SJSA1 (cell line): ENCODE measurements around the gene LMTK2. TPM values are rescaled to one million over a fixed set of nuclear protein-coding genes. Genes with fewer than 3 reads are reported as not detected.

Experiments
- DNase-seq, 2 experiments: peaks; one replicate each; pipeline ENCODE4 v3.0.0-alpha.2; 2015 to 2020; ENCODE audit warnings: low spot score in 2 of 2, low read depth in 1 of 2
- H3K27ac ChIP-seq: fragments of 250-450 bp; sonication (Bioruptor Pico); 2 replicates; pipeline ENCODE4 v1.5.1; 2020; ENCODE audit warnings: mild to moderate bottlenecking, moderate library complexity
- H3K27me3 ChIP-seq: fragments of 250-450 bp; sonication (Bioruptor Pico); replicated peaks from 2 replicates; pipeline ENCODE4 v1.5.1; 2020; ENCODE audit warnings: mild to moderate bottlenecking, moderate library complexity
- H3K36me3 ChIP-seq: fragments of 250-450 bp; sonication (Bioruptor Pico); 2 replicates; pipeline ENCODE4 v1.5.1; 2020; ENCODE audit warnings: mild to moderate bottlenecking
- H3K4me1 ChIP-seq: fragments of 250-450 bp; sonication (Bioruptor Pico); replicated peaks from 2 replicates; pipeline ENCODE4 v1.6.1; 2021; ENCODE audit warnings: mild to moderate bottlenecking
- H3K4me3 ChIP-seq: fragments of 250-450 bp; sonication (Bioruptor Pico); 2 replicates; pipeline ENCODE4 v1.5.1; 2020; ENCODE audit warnings: mild to moderate bottlenecking
- H3K9me3 ChIP-seq: fragments of 250-450 bp; sonication (Bioruptor Pico); replicated peaks from 2 replicates; pipeline ENCODE4 v1.5.1; 2020; ENCODE audit warnings: mild to moderate bottlenecking
- total RNA-seq: library from RNA; depleted of rRNA; stranded (reverse); fragments of >200 nt; shearing (Covaris generic); gene quantifications from 2 replicates; pipeline ENCODE4 v1.2.3, GENCODE V29; 2014

Gene LMTK2
- total RNA-seq, 1 experiment from 2014 or later: 8.8 TPM

- DNase-seq: no peak
- H3K4me3 ChIP-seq: no peak overlapping the region
- no peaks in the 10 kb centered on the region for H3K27me3 ChIP-seq
- no peaks in the 10 kb centered on the region for H3K36me3 ChIP-seq
- no peaks in the 10 kb centered on the region for H3K9me3 ChIP-seq
- no peak overlapping the region for H3K27ac ChIP-seq
- no peaks in the 10 kb centered on the region for H3K4me1 ChIP-seq
Measured at GRCh38 chr7:98178762-98179490, 72.3 kb downstream of the LMTK2 start.

GRCh38 chr7:98180751-98181150 lies 74.1 kb downstream of the LMTK2 start:
- DNase-seq: no peak
- Histone ChIP-seq H3K4me3 (no peak overlapping the region), H3K27ac (no peak overlapping the region), H3K9me3 (no peaks in the 10 kb centered on the region), H3K27me3 (no peaks in the 10 kb centered on the region), H3K36me3 (no peaks in the 10 kb centered on the region), H3K4me1 (no peaks in the 10 kb centered on the region)

- no peaks in the 10 kb centered on the region for H3K36me3 ChIP-seq
- no peaks in the 10 kb centered on the region for H3K4me1 ChIP-seq
- no peak overlapping the region for H3K27ac ChIP-seq
- no peak overlapping the region for H3K4me3 ChIP-seq
- no peak for DNase-seq
- H3K9me3 ChIP-seq: no peaks in the 10 kb centered on the region
- H3K27me3 ChIP-seq: no peaks in the 10 kb centered on the region
Measured at GRCh38 chr7:98185101-98185500, 78.4 kb downstream of the LMTK2 start.

GRCh38 chr7:98186452-98187137 lies 79.9 kb downstream of the LMTK2 start:
- no peaks in the 10 kb centered on the region for H3K36me3 ChIP-seq
- H3K27ac ChIP-seq: no peak overlapping the region
- no peak for DNase-seq
- no peak overlapping the region for H3K4me3 ChIP-seq
- H3K27me3 ChIP-seq: no peaks in the 10 kb centered on the region
- no peaks in the 10 kb centered on the region for H3K9me3 ChIP-seq
- no peaks in the 10 kb centered on the region for H3K4me1 ChIP-seq

GRCh38 chr7:98187138-98187502 lies 80.5 kb downstream of the LMTK2 start:
- no peaks in the 10 kb centered on the region for H3K4me1 ChIP-seq
- H3K4me3 ChIP-seq: no peak overlapping the region
- no peaks in the 10 kb centered on the region for H3K27me3 ChIP-seq
- peaks cover 2% of the 10 kb centered on the region; the same call in 1 of the 2 replicates for H3K36me3 ChIP-seq
- H3K27ac ChIP-seq: no peak overlapping the region
- H3K9me3 ChIP-seq: no peaks in the 10 kb centered on the region
- DNase-seq: no peak

GRCh38 chr7:98189559-98189958 lies 82.9 kb downstream of the LMTK2 start:
- Histone ChIP-seq H3K4me3 (no peak overlapping the region), H3K36me3 (peaks cover 14% of the 10 kb centered on the region), H3K27me3 (no peaks in the 10 kb centered on the region), H3K4me1 (no peaks in the 10 kb centered on the region), H3K9me3 (no peaks in the 10 kb centered on the region), H3K27ac (no peak overlapping the region)
- DNase-seq: no peak

GRCh38 chr7:98191668-98192431 lies 85.2 kb downstream of the LMTK2 start:
- H3K9me3 ChIP-seq: no peaks in the 10 kb centered on the region
- no peak for DNase-seq
- H3K27ac ChIP-seq: no peak overlapping the region
- peaks cover 20% of the 10 kb centered on the region for H3K36me3 ChIP-seq
- H3K4me1 ChIP-seq: no peaks in the 10 kb centered on the region
- no peak overlapping the region for H3K4me3 ChIP-seq
- H3K27me3 ChIP-seq: no peaks in the 10 kb centered on the region

GRCh38 chr7:98192781-98193457 lies 86.3 kb downstream of the LMTK2 start:
- DNase-seq: no peak
- H3K27ac ChIP-seq: no peak overlapping the region
- H3K9me3 ChIP-seq: no peaks in the 10 kb centered on the region
- H3K4me1 ChIP-seq: no peaks in the 10 kb centered on the region
- H3K4me3 ChIP-seq: no peak overlapping the region
- no peaks in the 10 kb centered on the region for H3K27me3 ChIP-seq
- peaks cover 20% of the 10 kb centered on the region for H3K36me3 ChIP-seq

- DNase-seq: no peak
- Histone ChIP-seq H3K27me3 (no peaks in the 10 kb centered on the region), H3K36me3 (peaks cover 20% of the 10 kb centered on the region), H3K4me1 (no peaks in the 10 kb centered on the region), H3K9me3 (no peaks in the 10 kb centered on the region), H3K27ac (no peak overlapping the region), H3K4me3 (no peak overlapping the region)
Measured at GRCh38 chr7:98193474-98194180, 87.0 kb downstream of the LMTK2 start.

GRCh38 chr7:98194186-98194585 lies 87.5 kb downstream of the LMTK2 start:
- Histone ChIP-seq H3K9me3 (no peaks in the 10 kb centered on the region), H3K4me1 (no peaks in the 10 kb centered on the region), H3K36me3 (peaks cover 20% of the 10 kb centered on the region), H3K27ac (no peak overlapping the region), H3K4me3 (no peak overlapping the region), H3K27me3 (no peaks in the 10 kb centered on the region)
- no peak for DNase-seq

GRCh38 chr7:98194672-98195457 lies 88.2 kb downstream of the LMTK2 start:
- no peaks in the 10 kb centered on the region for H3K27me3 ChIP-seq
- no peaks in the 10 kb centered on the region for H3K4me1 ChIP-seq
- peaks cover 20% of the 10 kb centered on the region for H3K36me3 ChIP-seq
- no peaks in the 10 kb centered on the region for H3K9me3 ChIP-seq
- DNase-seq: no peak
- no peak overlapping the region for H3K27ac ChIP-seq
- H3K4me3 ChIP-seq: no peak overlapping the region

- Histone ChIP-seq H3K9me3 (no peaks in the 10 kb centered on the region), H3K4me3 (no peak overlapping the region), H3K27me3 (no peaks in the 10 kb centered on the region), H3K36me3 (peaks cover 18% of the 10 kb centered on the region), H3K27ac (no peak overlapping the region), H3K4me1 (no peaks in the 10 kb centered on the region)
- no peak for DNase-seq
Measured at GRCh38 chr7:98196706-98197605, 90.3 kb downstream of the LMTK2 start.
